Globus pallidus (tissue), 1 donor: ENCODE data around the gene NEU2.
"Not testable (repeated sequence)": the region's sequence is repeated elsewhere in the genome, so short reads cannot be mapped to it uniquely, and the experiment has no call there.

Source experiments
- DNase-seq: peaks from one replicate; pipeline ENCODE4 v3.0.0-alpha.2; 2015; ENCODE audit warnings: low spot score

Gene NEU2

GRCh38 chr2:233034091-233034882 lies 1.8 kb downstream of the NEU2 start:
- DNase-seq = no peak

GRCh38 chr2:233035426-233036161 lies 3.1 kb downstream of the NEU2 start:
- no peak for DNase-seq

- no peak for DNase-seq
These were observed 3.8 kb downstream of the NEU2 start for GRCh38 chr2:233036162-233036838.

GRCh38 chr2:233037078-233037477 lies 4.6 kb downstream of the NEU2 start:
- DNase-seq = no peak

- no peak for DNase-seq
These were observed 6.9 kb downstream of the NEU2 start for GRCh38 chr2:233039212-233039845.

GRCh38 chr2:233039846-233040530 lies 7.5 kb downstream of the NEU2 start:
- DNase-seq = no peak

GRCh38 chr2:233040571-233040970 lies 8.1 kb downstream of the NEU2 start:
- no peak for DNase-seq

GRCh38 chr2:233041722-233042323 lies 9.4 kb downstream of the NEU2 start:
- no peak for DNase-seq

GRCh38 chr2:233042549-233042948 lies 10.1 kb downstream of the NEU2 start:
- DNase-seq = no peak

- no peak for DNase-seq
These were observed 12.6 kb downstream of the NEU2 start for GRCh38 chr2:233044974-233045605.

- DNase-seq = no peak
These were observed 14.7 kb downstream of the NEU2 start for GRCh38 chr2:233047206-233047605.

GRCh38 chr2:233047667-233048066 lies 15.2 kb downstream of the NEU2 start:
- no peak for DNase-seq

- no peak for DNase-seq
These were observed 16.2 kb downstream of the NEU2 start for GRCh38 chr2:233048569-233049193.

- DNase-seq = no peak
These were observed 16.8 kb downstream of the NEU2 start for GRCh38 chr2:233049194-233049761.

GRCh38 chr2:233051241-233052149 lies 19.0 kb downstream of the NEU2 start:
- DNase-seq = no peak

GRCh38 chr2:233052517-233052916 lies 20.0 kb downstream of the NEU2 start:
- DNase-seq = not testable (repeated sequence)

GRCh38 chr2:233053928-233054784 lies 21.7 kb downstream of the NEU2 start:
- DNase-seq = peak; percentile 43

- no peak for DNase-seq
These were observed 22.9 kb downstream of the NEU2 start for GRCh38 chr2:233055362-233055761.
